NCI-H774 (cell line): ENCODE measurements around the gene LDHD.
"Not testable (repeated sequence)": the region's sequence is repeated elsewhere in the genome, so short reads cannot be mapped to it uniquely, and the experiment has no call there.

ENCODE experiments used
- DNase-seq: peaks from one replicate; lab custom pipeline; 2025; lab: John Stamatoyannopoulos, UW

The LDHD gene

DNA sequence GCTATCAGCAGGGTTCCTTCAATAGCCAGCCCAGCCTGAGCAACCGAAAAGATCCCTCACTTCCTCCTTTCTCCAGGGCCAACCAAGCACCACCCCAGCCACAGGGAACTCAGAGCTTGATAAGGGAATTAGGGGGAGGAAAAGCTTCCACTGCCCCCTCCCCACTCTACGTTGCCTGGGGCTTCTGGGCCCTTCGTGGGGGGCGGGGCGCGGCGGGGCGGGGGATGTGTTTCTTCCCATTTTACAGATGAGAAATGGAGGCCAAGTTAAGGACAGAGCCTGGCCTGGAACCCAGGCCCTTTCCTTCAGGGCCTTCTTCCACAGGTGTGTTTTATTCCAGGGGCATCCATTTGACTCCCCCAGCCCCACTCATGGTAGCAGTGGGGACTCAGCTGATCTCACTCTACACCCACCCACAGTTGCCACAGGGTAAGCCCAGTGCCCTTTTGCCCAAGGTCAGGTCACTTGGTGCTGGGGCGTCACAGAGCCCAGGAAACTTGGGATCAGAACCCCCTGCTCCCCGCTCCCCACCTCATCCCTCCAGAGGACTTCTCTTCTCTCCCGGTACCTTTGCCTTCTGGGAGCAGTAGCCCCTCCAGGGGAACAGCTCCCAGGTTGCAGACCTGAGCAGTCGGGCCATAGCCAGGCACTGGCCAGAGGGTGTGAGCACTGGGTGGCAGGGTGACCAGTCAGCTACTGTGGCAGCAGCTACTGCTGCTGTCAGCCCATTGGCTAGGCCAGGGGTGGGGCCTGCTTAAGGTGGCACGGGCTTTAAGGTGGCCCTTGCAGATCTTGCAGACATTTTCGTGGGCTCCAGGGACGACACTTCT lies at the start of gene LDHD:
Gene LDHD (minus strand): TSS at position 700 of the 830 bp plus-strand sequence. CDS start 60 bp downstream, at position 640.
- DNase-seq, result no peak

DNA sequence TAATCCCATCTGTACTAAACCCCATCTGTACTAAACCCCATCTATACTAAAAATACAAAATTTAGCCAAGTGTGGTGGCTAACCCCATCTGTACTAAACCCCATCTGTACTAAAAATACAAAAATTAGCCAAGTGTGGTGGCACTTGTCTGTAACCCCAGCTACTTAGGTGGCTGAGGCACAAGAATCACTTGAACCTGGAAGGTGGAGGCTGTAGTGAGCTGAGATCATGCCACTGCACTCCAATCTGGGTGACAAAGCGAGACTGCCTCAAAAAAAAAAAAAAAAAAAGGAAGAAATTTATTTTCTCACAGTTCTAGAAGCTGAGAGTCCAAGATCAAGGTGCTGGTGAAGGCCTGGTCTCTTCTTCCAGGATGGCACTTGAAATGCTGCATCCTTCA lies 43.8 kb upstream of the LDHD start:
- DNase-seq, result no peak

DNA sequence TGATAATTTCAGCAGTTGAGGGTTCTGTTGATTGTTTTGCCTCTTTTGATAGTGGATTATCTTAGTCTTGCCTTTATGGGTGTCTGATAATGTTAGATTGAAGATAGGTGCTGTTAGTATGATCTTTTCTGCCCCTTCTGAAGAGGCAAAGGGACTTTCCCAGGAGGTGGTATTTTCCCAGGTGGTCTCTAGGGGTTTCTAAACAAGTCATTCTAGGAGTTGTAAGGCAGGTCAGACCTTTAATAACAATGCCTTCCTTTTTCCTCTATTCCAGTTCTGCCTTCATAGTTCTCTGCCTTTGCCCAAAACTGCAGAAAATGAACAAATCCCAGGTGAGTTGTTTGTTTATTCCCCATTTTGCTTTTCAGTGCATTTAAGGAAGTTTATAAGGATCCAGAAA lies 36.1 kb upstream of the LDHD start:
- no peak for DNase-seq

DNA sequence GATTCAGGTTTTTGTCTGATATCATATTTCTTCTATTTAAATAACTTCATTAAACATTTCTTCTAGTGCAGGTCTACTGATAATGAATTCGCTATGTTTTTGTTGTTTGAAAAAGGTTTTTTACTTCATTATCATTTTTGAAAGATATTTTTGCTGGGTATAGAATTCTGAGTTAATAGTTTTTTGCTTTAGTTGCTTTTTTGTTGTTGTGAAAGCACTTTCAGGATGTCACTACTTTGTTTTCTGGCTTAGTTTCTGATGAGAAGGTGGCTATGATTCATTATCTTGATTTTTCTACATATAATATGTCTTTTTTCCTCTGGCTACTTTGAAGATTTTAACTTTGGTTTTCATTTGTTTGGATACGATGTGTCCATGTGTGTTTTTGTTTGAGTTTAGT lies 35.2 kb upstream of the LDHD start:
- DNase-seq, result no peak

DNA sequence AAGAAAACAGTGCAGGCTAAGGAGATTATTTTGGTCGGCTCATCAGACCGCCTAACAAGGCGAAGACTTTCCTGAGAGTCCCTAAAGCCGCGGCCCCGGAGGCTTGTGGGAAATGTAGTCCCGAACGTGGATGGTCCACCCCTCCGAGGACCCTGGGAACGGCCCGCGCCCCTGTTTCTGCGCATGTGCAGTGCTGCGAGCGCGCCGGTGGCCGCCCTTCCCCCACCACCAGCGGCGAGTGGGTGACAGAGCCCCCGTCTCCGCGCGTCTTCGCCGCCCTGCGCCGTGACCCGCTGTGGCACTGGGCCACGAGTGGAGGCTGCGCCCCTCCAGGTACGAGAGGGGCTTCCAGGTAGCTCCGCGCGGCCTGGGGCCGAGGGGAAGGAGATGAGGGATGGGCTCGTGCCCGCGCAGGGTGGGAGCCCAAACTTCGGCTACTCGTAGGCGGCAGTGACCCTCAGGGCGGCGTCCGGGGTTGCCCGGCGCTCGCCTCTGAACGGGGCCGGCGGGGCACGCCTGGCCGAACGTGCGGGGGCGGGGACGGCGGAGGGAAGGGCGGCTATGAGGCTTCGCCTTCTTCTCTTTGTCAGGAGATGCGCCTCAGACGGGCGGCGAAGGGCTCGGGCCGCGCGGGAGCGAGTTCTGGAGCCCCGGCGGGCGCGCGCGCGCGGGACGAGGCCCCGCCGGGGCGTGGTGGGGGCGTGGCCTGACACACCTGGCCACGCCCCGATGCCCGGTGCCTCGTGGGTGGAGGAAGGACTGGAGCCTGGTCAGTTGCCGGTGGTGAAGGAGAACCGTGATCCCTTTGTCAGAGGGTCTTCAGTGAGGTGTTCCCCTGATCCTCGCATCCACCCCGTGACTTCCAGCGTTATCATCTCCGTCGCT lies 32.0 kb upstream of the LDHD start, which contains the start of gene ZFP1:
Gene ZFP1 (plus strand): TSS at position 214 of the 885 bp plus-strand sequence. CDS start 4,428 bp downstream, outside the sequence.
- DNase-seq, result peak; percentile 79

DNA sequence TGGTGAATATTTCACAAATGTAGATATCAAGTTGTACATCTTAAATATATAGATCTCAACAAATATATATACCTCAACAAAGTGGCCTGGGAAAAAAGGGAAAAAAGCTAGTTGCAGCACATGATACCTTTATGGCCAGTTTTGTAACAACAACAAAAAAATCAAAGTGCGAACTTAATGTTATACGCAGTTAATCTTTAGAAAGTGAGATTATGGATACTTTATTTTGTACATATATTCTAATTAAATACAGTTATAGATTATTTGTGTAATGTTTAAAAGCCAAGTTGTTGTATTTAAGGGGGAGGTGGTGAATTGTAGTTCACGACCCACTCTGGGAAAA lies 31.4 kb upstream of the LDHD start:
- DNase-seq, result no peak

DNA sequence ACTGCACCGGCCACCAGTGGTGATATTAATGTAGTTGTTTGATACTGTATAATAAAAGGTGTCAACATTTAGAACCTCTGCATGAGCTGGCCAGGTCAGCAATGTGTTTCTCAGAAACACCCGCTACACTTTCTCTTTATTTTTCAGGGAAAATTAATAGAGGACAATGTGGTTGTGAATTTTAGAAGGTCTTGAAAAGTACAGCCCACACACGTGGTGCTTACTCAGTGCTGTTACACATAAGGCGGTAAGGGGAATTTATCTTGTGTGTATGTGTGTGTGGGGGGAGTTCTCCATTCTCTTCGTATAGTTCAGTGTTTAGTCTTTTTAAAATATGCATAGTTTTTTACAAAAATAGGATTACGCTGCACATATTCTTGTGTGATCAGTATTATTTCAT lies 27.4 kb upstream of the LDHD start:
- no peak for DNase-seq

DNA sequence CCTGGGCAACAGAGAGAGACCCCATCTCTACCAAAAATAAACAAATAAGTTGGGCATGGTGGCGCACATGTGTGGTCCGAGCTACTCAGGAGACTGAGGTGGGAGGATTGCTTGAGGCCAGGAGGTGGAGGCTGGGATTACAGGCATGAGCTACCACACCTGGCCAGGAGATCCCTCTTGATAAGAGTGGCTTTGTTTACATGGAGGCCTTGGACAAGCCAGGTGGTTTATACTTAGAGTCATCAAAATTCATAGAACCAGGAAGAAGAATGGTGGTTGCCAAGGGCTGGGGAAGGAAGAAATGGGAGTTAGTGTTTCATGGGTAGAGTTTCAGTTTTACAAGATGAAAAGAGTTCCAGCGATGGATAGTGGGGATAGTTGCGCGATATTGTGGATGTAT lies 22.9 kb upstream of the LDHD start:
- no peak for DNase-seq

DNA sequence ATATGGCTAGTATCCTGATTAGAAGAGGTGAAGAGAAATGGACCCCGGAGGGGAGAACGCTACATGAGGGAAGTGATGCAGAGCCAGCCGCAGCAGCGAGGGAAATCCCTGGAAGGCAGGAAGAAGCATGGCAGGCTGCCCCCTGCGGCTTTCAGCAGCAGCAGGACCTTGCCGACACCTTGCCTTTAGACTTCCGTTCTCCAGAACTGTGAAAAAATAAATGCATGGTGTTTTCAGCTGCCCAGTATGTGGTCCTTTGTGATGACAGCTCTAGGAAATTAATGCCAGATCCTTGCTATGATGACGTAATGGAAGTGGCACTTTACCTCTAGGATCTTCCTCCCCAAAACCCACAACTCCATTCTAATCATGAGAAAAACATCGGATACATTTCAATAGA lies 22.1 kb upstream of the LDHD start:
- no peak for DNase-seq

DNA sequence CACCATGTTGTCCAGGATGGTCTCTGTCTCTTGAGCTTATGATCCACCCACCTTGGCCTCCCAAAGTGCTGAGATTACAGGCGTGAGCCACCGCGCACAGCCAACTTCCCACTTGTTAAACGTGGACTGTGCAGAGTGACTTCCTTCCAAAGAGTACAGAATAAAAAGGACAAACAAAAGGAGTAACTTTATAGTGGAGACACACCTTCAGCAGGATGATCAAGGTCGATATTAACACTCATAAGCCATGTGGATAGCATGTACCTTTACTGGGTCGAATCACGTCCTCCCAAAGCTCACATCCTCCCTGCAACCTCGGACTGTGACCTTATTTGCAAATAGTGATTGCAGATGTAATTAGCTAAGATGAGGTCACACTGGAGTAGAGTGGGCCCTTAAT lies 21.7 kb upstream of the LDHD start:
- DNase-seq, result no peak

DNA sequence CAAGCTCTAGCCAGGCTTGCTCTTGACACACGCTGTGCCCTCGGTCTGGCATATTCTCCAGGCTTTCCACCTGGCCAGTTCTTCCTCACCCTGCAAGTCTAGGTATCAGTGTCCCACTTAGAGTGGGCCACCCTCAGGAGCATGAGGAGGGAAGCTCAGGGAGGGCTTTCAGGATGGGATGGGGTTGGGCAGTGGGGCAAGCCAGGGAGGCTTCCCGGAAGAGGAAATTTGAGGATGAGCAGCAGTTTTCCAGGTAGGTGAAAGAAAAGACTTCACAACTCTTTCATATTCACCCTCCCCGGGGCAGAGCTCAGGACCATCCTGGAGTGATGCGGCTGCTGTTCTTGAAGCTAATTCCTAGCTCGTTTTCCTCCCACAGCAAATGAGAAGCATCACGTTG lies 14.5 kb upstream of the LDHD start:
- DNase-seq, result no peak

DNA sequence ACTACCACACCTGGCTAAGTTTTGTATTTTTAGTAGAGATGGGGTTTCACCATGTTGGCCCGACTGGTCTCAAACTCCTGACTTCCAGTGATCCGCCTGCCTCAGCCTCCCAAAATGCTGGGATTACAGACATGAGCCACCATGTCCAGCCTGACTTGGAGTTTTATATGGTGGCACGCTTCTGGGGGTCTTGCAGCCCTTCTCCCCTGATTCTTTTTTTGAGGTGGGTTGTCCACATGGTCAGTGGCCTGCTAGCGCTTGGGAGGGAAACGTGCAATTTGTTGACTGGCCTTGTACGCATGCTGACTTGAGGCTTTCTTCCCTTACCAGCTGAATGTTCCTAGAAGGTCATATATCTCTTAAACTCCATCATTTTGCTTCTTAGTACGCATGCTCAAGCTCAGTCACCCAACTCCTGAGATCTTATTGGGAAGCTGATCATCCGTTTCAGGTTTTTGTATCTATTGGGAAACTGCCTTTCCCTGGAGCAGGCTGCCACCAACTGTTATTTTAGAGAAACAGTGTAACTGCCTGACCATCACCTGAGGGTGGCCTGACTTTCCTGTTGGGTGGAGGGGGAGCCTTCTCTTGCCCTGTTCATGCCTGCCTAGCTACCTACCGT lies 13.7 kb upstream of the LDHD start:
- DNase-seq, result no peak

DNA sequence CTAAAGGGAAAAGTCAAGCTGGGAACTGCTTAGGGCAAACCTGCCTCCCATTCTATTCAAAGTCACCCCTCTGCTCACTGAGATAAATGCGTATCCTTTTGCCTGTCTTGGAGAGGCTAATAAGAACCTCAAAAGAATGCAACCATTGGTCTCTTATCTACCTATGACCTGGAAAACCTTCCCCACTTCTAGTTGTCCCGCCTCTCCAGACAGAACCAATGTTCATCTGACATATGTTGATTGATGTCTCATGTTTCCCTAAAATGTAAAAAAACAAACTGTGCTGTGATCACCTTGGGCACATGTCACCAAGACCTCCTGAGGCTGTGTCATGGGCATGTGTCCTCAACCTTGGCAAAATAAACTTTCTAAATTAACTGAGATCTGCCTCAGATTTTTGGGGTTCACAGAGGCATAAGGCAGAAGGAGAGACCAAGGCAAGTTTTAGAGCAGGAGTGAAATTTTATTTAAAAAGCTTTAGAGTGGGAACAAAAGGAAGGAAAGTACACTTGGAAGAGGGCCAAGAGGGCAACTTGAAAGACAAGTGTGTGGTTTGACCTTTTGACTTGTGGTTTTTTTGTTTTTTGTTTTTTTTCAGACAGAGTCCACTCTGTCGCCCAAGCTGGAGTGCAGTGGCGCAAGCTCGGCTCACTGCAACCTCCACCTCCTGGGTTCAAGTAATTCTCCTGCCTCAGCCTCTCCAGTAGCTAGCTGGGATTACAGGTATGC lies 13.0 kb upstream of the LDHD start:
- not testable (repeated sequence) for DNase-seq

DNA sequence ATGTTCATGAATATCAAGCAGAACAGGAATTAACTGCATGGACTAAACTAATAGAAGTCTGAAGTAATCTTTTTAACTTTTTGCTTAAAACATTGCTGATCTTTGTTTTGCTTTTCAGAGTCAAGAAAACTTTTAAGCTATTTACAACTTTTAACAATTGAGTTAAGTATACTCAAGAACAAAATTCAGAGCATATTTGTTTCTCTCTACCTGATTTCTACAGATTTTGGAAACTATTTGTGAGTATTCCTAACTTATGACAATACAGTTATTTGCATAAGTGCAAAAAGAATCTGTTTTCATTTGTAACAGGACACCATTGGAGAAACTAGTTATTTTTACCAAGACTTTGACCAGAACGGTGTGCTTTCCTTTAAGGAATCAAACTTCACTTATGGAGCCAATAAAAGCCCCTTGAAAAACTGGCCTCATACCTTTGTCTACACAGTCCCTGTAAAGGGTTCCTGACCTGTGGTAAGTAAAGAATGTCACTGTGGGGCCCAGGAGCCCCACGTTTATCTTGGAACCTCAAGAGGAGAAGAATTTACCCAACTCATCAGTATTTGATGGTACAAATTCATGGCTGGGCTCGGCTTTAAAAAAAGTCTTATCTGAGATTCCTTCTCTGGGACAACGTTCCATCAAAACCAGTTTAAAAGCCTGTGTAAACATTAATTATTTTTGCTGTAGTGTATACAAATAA lies 11.3 kb upstream of the LDHD start:
- DNase-seq, result no peak

DNA sequence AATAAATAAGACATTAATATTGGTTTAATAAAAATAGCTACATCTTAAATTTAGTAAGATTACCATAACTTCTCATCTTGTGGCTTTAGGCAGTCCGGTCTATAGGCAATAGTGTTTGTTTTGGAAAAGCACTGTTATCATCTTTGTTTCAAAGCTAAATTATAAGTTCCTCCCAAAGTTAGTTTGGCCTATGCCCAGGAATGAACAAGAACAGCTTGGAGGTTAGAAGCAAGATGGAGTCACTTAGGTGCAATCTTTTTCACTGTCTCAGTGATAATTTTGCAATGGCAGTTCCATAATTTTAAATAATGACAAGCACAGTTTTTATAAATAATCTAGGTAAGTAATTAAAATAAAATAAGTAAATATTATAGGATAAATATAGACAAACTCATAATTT lies 6.0 kb upstream of the LDHD start:
- no peak for DNase-seq

DNA sequence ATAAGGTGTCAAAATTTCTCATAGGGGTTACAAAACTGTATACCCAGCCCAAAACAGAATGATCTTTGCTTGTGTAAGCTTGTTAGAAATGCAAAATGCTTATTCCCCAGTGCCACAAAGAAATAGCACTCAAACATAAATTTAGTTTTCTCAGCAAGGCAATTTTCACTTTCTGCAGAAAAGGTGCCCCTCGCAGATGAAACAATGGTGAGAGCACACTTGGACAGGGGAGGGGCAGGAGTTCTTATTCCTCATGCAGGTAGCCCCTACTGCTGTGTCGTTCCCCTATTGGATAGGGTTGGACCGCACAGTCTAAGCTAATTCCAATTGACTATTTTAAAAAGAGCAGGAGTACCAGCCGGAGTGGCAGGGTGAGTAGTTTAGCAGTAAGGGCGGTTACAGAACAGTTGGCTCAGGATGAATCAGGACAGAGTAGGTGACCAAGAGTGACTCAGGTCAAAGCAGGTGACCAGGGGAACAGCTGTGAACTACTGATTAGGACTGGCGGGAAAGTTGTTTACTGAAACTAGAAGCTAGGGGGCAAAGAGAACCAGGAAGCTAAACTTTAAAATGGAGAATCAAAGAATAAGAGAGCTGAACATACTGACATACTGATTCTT lies 5.5 kb upstream of the LDHD start:
- DNase-seq, result no peak

DNA sequence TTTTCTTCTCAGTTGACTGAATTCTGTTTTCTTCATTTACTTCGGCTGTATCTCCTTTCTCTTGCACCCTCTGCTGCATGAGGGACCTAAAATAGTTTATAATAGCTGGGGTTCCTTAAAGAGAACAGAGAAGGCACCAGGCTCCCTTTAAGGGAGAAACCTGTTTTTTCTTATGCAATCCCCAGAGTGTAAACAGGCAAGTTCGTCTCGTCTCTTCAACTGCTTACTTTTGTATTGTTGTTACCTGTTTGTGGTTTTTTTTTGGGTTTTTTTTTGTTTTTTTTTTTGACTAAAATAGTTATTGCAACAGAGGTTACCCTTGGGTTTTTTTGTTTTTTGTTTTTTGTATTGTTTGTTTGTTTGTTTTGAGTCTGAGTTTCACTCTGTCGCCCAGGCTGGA lies 3.7 kb upstream of the LDHD start:
- DNase-seq, result no peak

DNA sequence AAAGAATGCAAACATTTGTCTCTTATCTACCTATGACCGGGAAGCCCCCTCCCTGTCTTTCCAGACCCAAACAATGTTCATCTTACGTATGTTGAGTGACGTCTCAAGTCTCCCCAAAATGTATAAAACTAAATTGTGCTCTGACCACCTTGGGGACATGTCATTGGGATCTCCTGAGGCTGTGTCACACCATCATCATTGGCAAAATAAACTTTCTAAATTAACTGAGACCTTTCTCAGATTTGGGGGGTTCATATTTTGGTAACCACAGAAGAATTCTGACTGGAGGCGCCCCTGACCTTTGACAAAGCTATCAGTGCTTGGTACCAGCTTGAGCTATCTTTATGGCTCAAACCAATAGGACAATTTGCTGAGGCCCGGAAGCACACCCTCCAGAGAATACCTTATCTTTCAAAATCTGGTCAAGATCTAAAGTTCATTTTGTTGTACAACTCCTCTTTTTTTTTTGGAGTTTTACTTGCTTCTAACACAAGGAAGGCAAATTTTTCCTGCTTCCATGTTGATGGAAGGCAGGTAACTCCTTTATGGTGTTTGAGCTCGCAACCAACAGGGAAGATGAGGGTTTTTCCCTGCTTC lies 2.5 kb upstream of the LDHD start:
- DNase-seq, result no peak

DNA sequence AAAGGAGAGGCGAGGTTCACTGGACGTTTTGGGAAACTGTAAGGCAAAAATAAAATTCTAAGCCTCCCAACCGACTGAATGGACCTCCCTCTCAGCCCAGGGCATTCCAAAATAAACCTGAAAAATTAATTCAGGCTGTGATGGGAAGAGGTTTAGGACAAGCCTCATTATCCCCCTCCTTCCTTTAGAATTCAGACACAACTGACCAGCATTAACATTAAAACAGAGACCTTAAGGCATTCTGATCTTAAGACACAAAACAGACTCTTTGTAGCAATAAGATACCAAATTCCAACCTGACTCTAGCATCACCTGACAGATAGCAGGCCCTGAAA lies 298 bp upstream of the LDHD start:
- DNase-seq, result no peak

DNA sequence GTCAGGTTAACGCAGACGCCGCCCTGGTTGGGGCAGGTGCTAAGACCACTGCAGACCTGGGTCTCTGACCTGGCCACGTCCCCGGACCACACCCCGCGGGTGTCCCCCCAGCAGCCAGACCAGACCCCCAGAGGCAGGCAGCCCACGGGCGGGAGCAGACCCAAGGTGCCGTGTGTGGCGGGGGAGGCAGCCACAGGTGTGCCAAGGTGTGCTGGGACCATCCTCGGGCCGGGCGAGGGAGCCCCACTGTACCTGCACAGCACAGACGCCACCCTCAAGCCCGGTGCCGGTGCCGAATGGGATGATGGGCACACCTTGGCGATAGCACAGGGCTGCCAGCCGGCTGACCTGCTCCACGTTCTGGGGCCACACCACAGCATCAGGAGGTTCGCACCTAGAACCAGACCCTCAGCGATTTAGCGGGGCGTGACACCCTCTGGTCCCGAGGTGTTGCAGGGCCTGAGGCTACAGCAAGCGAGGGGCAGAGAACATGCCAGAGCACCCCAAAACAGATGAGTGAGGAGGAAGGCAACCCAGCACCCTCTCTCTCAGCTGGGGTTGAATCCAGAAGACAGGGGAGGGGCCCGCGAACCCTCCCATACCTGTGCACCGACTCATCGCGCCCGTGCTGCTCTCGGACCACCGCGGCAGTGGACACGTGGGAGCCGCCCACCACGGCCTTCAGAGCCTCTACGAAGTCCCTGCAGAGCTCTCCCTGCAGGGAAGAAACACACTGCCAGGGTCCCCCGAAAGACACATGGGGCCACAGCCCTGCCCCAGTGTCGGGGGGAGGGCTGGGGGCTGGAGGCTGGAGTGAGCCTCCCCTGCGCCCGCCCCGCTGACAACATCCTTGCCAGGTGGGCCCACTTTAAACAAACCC lies 1.4 kb downstream of the LDHD start:
- no peak for DNase-seq
